Omental fat pad (tissue), 4 donors: Measurements from ENCODE around the gene OR6X1. TPM values are rescaled to one million over a fixed set of nuclear protein-coding genes. Genes with fewer than 3 reads are reported as not detected.
"Not testable (repeated sequence)": the region's sequence is repeated elsewhere in the genome, so short reads cannot be mapped to it uniquely, and the experiment has no call there.

ENCODE experiments used
- ATAC-seq: fragments of 150-250 bp; one replicate; pipeline ENCODE4 v1.9.1; 2016; ENCODE audit warnings: mild to moderate bottlenecking, moderate library complexity; ENCODE audit not compliant: low FRiP score
- DNase-seq: peaks from one replicate; pipeline ENCODE4 v3.0.0-alpha.2; 2019; ENCODE audit warnings: low spot score
- CTCF ChIP-seq, 3 donors: fragments of 450-650 bp; IDR thresholded peaks; one replicate each; pipeline ENCODE4 v1.5.1; 2016 to 2017; ENCODE audit warnings: antibody characterized with exemption in 3 of 3, mild to moderate bottlenecking in 3 of 3, moderate library complexity in 2 of 3
- total RNA-seq, 4 donors: library from RNA; depleted of rRNA; stranded (reverse); fragments of >200 nt; gene quantifications; one replicate each; pipeline ENCODE4 v1.1.0, GENCODE V29; 2016

OR6X1 gene
- total RNA-seq, 4 donors from 2014 or later = not detected

- DNase-seq = no peak
Measured at GRCh38 chr11:123757976-123758375, 3.7 kb upstream of the OR6X1 start.

DNA sequence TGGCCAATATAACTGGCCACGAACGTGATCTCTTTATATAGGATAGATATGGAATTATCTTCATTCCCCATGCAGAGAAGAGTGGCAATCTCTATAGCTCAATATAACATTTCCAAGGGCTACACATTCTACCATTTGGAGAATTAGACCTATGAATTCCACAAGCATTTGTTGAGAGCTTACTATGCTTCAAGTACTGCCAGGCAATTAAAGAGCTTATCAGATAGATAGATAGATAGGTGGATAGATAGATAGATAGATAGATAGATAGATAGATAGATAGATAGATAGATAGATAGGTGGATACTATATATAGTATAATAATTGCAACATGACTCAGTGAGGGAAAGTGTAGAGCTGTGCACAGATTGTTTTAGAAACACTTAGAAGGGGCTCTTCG lies 1.5 kb upstream of the OR6X1 start:
- no peak for ATAC-seq
- DNase-seq = no peak
- TF ChIP-seq CTCF (IDR thresholded peaks at IDR 0.05) = no peak

More at GRCh38 chr11:123757976-123758375, 3.7 kb upstream of the OR6X1 start:
- ATAC-seq = no peak
- TF ChIP-seq CTCF (IDR thresholded peaks at IDR 0.05) = no peak

GRCh38 chr11:123755344-123755743 lies 1.0 kb upstream of the OR6X1 start:
- no peak for DNase-seq
- no peak for ATAC-seq

GRCh38 chr11:123753110-123753509 lies 1.2 kb downstream of the OR6X1 start:
- DNase-seq = no peak

More at GRCh38 chr11:123755344-123755743, 1.0 kb upstream of the OR6X1 start:
- TF ChIP-seq CTCF (IDR thresholded peaks at IDR 0.05) = no peak

DNA sequence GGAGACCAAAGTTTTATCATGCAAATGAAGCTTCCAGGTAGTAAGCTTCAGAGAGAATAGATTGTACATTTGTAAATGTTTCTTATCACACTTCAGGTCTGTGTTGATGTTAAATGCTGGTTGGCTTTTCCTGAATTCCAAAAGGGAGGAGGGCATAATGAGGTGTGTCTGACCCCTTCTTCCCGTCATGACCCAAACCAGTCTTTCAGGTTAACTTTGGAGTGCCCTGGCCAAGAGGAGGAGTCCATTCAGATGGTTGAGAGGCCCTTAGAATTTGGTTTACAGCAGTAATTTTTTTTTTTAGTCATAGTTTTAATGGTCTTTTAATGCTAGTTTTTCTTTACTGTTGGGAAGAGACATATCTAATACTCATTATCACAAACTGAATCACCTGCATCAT lies 2.5 kb downstream of the OR6X1 start:
- no peak for DNase-seq
- no peak for ATAC-seq
- TF ChIP-seq CTCF (IDR thresholded peaks at IDR 0.05) = no peak

More at GRCh38 chr11:123753110-123753509, 1.2 kb downstream of the OR6X1 start:
- ATAC-seq = no peak
- no peak for TF ChIP-seq CTCF (IDR thresholded peaks at IDR 0.05)

DNA sequence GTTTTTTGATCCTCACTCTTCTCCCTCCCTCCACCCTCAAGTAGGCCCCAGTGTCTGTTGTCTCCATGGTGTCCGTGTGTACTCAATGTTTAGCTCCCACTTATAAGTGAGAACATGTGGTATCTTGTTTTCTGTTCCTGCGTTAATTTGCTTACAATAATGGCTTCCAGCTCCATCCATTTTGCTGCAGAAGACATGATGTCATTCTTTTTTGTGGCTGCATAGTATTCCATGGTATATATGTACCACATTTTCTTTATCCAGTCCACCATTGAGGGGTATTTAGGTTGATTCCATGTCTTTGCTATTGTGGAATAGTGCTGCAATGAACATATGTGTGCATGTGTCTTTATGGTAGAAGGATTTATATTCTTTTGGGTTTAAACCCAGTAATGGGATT lies 6.0 kb downstream of the OR6X1 start:
- ATAC-seq, DNase-seq: not testable (repeated sequence)

- TF ChIP-seq CTCF (IDR thresholded peaks at IDR 0.05) = no peak
- ATAC-seq = no peak
- no peak for DNase-seq
Measured at GRCh38 chr11:123745764-123746451, 8.4 kb downstream of the OR6X1 start.
